Vagina (tissue), 2 donors: ENCODE results near the gene CHST6.

Experiments
- POLR2A ChIP-seq, 2 donors: fragments of 450-650 bp; IDR thresholded peaks; one replicate each; pipeline ENCODE4 v1.6.1; 2017; ENCODE audit warnings: antibody characterized with exemption in 2 of 2, mild to moderate bottlenecking in 2 of 2, moderate library complexity in 2 of 2
- TF ChIP-seq, protein P1 (sequence below), 3 experiments: fragments of 450-650 bp in 2 of 3; fragments of 200-600 bp in 1 of 3; sonication (generic) in 1 of 3; IDR thresholded peaks; one replicate each; pipeline ENCODE4 v1.5.1; 2017 to 2019; ENCODE audit warnings: antibody characterized with exemption in 3 of 3, mild to moderate bottlenecking in 2 of 3, moderate library complexity in 2 of 3

DNA sequence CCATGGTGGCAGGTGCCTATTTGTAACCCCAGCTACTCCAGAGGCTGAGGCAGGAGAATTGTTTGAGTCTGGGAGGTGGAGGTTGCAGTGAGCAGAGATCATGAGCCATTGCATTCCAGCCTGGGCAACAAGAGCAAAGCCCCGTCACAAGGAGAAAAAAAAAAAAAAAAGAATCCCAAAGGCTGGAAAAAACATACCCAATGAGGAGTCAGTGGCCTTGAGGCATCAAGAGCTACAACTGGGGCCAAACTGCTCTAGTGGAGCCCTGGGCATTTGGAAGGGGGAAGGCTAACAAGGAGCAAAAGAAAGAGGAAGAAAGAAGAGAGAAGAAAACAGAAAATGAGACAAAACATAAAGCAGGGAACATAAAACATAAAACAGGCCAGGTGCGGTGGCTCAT, 6.9 kb downstream of the CHST6 start:
- TF ChIP-seq, protein P1, sequence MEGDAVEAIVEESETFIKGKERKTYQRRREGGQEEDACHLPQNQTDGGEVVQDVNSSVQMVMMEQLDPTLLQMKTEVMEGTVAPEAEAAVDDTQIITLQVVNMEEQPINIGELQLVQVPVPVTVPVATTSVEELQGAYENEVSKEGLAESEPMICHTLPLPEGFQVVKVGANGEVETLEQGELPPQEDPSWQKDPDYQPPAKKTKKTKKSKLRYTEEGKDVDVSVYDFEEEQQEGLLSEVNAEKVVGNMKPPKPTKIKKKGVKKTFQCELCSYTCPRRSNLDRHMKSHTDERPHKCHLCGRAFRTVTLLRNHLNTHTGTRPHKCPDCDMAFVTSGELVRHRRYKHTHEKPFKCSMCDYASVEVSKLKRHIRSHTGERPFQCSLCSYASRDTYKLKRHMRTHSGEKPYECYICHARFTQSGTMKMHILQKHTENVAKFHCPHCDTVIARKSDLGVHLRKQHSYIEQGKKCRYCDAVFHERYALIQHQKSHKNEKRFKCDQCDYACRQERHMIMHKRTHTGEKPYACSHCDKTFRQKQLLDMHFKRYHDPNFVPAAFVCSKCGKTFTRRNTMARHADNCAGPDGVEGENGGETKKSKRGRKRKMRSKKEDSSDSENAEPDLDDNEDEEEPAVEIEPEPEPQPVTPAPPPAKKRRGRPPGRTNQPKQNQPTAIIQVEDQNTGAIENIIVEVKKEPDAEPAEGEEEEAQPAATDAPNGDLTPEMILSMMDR (IDR thresholded peaks at IDR 0.05), result no peak
- no peak for TF ChIP-seq POLR2A (IDR thresholded peaks at IDR 0.05)
